Gastrocnemius medialis (tissue), 4 donors: ENCODE data around the gene IGLL1. TPM values are rescaled to one million over a fixed set of nuclear protein-coding genes. Genes with fewer than 3 reads are reported as not detected.
"Not testable (repeated sequence)": the region's sequence is repeated elsewhere in the genome, so short reads cannot be mapped to it uniquely, and the experiment has no call there.

Experiments used
- ATAC-seq, 2 donors: fragments of 150-250 bp; one replicate each; pipeline ENCODE4 v1.9.1; 2016
- DNase-seq, 2 donors: peaks; one replicate each; pipeline ENCODE4 v3.0.0-alpha.2; 2019
- H3K27ac ChIP-seq, 4 donors: fragments of 200-600 bp; sonication (generic); 1 replicate in 1 of 4; 2 replicates in 3 of 4; pipeline ENCODE4 v1.5.1; 2016 to 2018; ENCODE audit warnings: mild to moderate bottlenecking in 2 of 4, moderate library complexity in 1 of 4
- H3K27me3 ChIP-seq, 3 donors: fragments of 200-600 bp; sonication (generic) in 2 of 3; 1 replicate in 1 of 3; 2 replicates in 2 of 3; pipeline versions ENCODE4 v1.5.1 to v1.6.0; 2016 to 2019; ENCODE audit warnings: mild to moderate bottlenecking in 1 of 3, moderate library complexity in 1 of 3
- H3K36me3 ChIP-seq, 2 donors: fragments of 200-600 bp; sonication (generic) in 1 of 2; one replicate each; pipeline ENCODE4 v1.5.1; 2017 to 2018
- H3K4me1 ChIP-seq, 2 donors: fragments of 200-600 bp; sonication (generic) in 1 of 2; one replicate each; pipeline ENCODE4 v1.5.1; 2016 to 2017; ENCODE audit warnings: mild to moderate bottlenecking in 2 of 2
- H3K4me3 ChIP-seq, 4 donors: fragments of 200-600 bp; sonication (generic) in 3 of 4; 1 replicate in 1 of 4; 2 replicates in 3 of 4; pipeline ENCODE4 v1.5.1; 2016 to 2019; ENCODE audit warnings: mild to moderate bottlenecking in 2 of 4
- H3K9me3 ChIP-seq, 3 donors: fragments of 200-600 bp; sonication (generic) in 2 of 3; 1 replicate in 1 of 3; 2 replicates in 2 of 3; pipeline ENCODE4 v1.5.1; 2016 to 2019
- POLR2A ChIP-seq, 2 donors: fragments of 450-650 bp; IDR thresholded peaks; one replicate each; pipeline ENCODE4 v1.6.1; 2017; ENCODE audit warnings: antibody characterized with exemption in 2 of 2, mild to moderate bottlenecking in 2 of 2, moderate library complexity in 2 of 2
- in situ Hi-C, 4 donors: fragments of 200-750 bp; cut with MboI; loops; one replicate each; pipeline versions ENCODE4 v1.15.0 to v1.8.0; 2017; ENCODE audit warnings: low sequenced_read_pairs in 4 of 4
- intact Hi-C: fragments of 100-400 bp; cut with DNase I; formaldehyde crosslinking; loops from one replicate; pipeline ENCODE4 v1.15.1; 2023; ENCODE audit warnings: low total_unique reads
- total RNA-seq, 4 donors: library from RNA; depleted of rRNA; stranded (reverse); fragments of >200 nt; gene quantifications; one replicate each; pipeline versions ENCODE4 v1.1.0 to v1.2.3, GENCODE V29; 2016
- TF ChIP-seq, protein P1 (sequence below), 5 experiments: fragments of 450-650 bp in 3 of 5; fragments of 200-600 bp in 2 of 5; sonication (generic) in 2 of 5; IDR thresholded peaks in 4 of 5; conservative IDR thresholded peaks in 1 of 5; 1 replicate in 4 of 5; 2 replicates in 1 of 5; pipeline ENCODE4 v1.5.1; 2016 to 2019; ENCODE audit warnings: antibody characterized with exemption in 5 of 5, mild to moderate bottlenecking in 3 of 5, moderate library complexity in 3 of 5

The IGLL1 gene
- total RNA-seq, 4 donors from 2014 or later, result not detected

DNA sequence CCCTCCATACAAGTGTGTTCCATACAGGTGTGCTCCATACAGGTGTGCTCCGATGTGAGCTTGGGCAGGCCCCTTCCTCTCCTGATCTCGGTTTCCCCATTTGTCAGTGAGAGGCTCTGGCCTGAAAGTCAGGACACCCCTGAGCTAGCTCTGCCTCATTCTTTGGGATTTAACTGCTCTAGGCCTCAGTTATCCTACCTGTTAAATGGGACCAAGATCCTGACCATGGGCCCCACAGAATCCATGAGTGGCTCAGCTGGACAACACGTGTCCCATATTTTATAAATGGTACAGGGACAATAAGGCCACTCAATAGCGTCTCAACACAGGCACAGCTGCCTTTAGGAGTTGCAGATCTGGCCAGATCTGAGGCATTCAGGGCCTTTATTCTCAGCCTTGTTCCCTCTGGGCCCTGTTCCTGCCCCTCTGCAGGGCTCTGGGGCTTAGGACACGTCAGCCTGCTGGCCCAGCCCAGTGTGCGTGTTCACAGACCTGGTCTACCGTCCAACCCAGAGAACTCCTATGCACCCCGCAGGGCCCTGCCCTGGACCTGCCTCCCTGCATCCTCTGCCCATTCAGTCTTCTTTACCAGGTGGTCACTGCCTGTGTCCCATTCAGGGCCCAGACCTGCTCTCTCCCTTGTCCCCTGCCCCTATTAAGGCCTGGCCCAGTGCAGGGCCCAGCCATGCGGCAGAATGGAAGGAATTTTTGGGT is 18.9 kb upstream of the IGLL1 start:
- DNase-seq, result no peak
- TF ChIP-seq, protein P1, sequence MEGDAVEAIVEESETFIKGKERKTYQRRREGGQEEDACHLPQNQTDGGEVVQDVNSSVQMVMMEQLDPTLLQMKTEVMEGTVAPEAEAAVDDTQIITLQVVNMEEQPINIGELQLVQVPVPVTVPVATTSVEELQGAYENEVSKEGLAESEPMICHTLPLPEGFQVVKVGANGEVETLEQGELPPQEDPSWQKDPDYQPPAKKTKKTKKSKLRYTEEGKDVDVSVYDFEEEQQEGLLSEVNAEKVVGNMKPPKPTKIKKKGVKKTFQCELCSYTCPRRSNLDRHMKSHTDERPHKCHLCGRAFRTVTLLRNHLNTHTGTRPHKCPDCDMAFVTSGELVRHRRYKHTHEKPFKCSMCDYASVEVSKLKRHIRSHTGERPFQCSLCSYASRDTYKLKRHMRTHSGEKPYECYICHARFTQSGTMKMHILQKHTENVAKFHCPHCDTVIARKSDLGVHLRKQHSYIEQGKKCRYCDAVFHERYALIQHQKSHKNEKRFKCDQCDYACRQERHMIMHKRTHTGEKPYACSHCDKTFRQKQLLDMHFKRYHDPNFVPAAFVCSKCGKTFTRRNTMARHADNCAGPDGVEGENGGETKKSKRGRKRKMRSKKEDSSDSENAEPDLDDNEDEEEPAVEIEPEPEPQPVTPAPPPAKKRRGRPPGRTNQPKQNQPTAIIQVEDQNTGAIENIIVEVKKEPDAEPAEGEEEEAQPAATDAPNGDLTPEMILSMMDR (IDR thresholded peaks at IDR 0.05 in 4 of 5, conservative IDR thresholded peaks at IDR 0.05 in 1 of 5), result no peak
- TF ChIP-seq POLR2A (IDR thresholded peaks at IDR 0.05), result no peak
- no peaks in the 10 kb centered on the region for H3K9me3 ChIP-seq
- no peak for ATAC-seq
- in situ Hi-C loops (no loop called here), intact Hi-C loops (no loop called here)
- H3K27me3 ChIP-seq, result no peaks in the 10 kb centered on the region
- H3K4me3 ChIP-seq, result no peak overlapping the region
- no peaks in the 10 kb centered on the region for H3K36me3 ChIP-seq
- H3K4me1 ChIP-seq, result no peaks in the 10 kb centered on the region
- no peak overlapping the region for H3K27ac ChIP-seq

DNA sequence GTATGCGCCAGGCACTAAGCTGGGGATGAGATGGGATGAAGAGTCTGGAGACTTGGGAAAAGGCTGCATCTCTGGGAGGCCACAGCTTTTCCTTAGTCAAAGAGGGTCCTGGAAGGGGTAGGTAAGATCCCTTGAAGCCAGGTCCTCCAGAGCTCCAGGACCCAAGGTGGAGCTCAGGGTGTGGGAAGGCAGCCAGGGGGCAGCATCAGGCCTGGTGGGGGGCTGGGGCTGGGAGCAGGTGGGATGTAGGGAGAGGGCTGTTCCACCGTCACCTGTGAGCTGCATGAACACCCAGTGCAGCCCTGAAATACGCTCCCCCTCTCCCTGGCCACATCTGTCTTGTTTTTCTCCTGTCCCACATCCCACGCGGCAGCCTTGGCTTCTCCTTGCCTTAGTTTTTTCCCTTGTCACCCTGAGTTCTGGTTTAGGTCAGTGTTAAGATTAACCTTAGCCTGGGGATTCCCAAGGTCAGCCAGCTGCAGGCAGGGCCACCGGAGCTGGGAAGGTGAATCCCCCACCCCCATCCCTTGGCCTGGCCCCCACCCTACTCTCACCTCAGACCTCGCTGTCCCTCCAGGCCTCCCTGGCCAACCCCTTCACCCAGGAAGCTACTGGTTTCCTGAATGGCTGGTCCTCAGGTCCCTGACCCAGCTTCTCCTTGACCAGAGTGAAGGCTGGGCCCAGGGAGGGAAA is 17.6 kb upstream of the IGLL1 start:
- ATAC-seq, in situ Hi-C loops, intact Hi-C loops, H3K36me3 ChIP-seq, H3K27ac ChIP-seq, H3K27me3 ChIP-seq, H3K4me3 ChIP-seq, H3K9me3 ChIP-seq, DNase-seq, H3K4me1 ChIP-seq: not testable (repeated sequence)

DNA sequence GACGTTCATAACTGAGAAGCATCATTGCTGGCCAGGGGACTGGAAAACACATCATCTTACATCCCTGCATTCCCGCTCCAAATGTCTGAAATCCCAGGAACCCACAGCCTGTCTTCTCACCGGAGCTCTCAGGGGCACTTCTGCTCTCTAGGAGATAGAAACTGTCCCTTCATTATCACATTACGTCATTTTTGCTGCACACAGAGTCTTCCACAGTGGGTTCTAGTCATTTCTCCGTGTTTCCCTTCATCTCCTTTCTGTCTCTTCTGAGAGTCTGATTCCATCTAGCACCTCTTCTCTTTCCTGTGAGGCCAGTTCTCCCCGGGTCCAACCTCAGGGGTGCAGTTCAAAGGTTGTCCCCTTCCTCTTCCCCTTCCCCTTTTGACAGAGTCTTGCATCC is 15.8 kb upstream of the IGLL1 start:
- intact Hi-C loops, in situ Hi-C loops, H3K4me1 ChIP-seq: not testable (repeated sequence)

DNA sequence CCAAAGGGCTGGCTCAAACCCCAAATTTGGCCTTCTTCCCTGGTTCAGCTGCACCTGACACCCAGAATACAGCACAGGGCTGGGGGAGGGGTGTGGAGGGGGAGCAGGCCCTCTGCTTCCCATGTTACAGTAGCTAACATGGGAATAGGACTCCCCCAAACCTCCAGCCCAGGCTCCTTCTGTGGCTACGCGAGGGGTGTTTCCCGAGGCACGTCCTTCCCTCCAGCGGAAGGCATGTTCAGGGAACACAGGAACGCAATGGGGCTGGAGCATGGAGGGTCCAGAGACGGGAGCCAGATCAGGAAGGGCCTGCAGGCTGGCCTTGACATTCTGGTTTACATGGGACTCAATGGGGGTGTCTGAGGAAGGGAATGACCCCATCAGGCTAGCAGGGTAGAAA is 11.8 kb upstream of the IGLL1 start:
- Histone ChIP-seq H3K4me1 (no peaks in the 10 kb centered on the region), H3K36me3 (no peaks in the 10 kb centered on the region), H3K27me3 (no peaks in the 10 kb centered on the region), H3K27ac (no peak overlapping the region), H3K9me3 (no peaks in the 10 kb centered on the region), H3K4me3 (no peak overlapping the region)
- DNase-seq (peak in 1 of 2 donors; percentile 7), ATAC-seq (no peak)
- in situ Hi-C loops (no loop called here), intact Hi-C loops (no loop called here)
- TF ChIP-seq POLR2A (IDR thresholded peaks at IDR 0.05), result no peak
- TF ChIP-seq, protein P1 (IDR thresholded peaks at IDR 0.05 in 4 of 5, conservative IDR thresholded peaks at IDR 0.05 in 1 of 5), result no peak

More for the DNA sequence above, 15.8 kb upstream of the IGLL1 start:
- H3K27ac ChIP-seq, ATAC-seq, H3K27me3 ChIP-seq, DNase-seq, H3K4me3 ChIP-seq, H3K9me3 ChIP-seq, H3K36me3 ChIP-seq: not testable (repeated sequence)

DNA sequence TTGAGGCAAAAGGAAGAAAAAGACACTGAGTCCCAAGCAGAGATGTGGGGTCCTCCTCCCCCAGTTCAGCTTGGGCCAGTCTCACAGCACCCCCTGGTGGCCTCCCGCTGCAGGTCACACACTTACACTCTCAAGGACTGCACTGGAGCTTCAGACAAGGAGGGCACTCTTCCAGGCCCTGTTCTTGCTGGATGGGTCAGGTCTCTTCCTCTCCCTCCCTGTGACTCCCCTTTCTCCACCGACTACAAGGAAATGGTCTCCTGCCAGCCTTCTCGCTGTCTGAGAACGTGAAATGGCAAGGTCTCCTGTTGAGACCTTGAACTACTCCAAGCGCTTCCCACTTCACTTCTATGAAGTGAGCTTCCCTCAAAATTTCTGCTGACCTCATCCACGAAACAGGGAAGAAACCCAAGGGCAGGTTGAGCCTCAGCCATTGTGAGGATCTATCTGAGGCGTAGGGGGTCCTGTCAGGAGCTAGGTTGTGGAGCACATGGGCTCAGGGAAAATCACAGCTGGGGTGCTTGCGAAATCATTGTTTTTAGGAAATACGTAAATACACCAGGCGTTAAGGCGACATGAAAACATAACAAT is 11.2 kb upstream of the IGLL1 start:
- no peak overlapping the region for H3K4me3 ChIP-seq
- in situ Hi-C loops (no loop called here), intact Hi-C loops (no loop called here)
- DNase-seq, result no peak
- no peaks in the 10 kb centered on the region for H3K36me3 ChIP-seq
- H3K4me1 ChIP-seq, result no peaks in the 10 kb centered on the region
- H3K27me3 ChIP-seq, result no peaks in the 10 kb centered on the region
- H3K27ac ChIP-seq, result no peak overlapping the region
- TF ChIP-seq, protein P1 (IDR thresholded peaks at IDR 0.05 in 4 of 5, conservative IDR thresholded peaks at IDR 0.05 in 1 of 5), result peak in 4 of 5 experiments; percentile 36 to 61 (median 50)
- no peak for TF ChIP-seq POLR2A (IDR thresholded peaks at IDR 0.05)
- ATAC-seq, result peak in 1 of 2 donors; percentile 30
- no peaks in the 10 kb centered on the region for H3K9me3 ChIP-seq
